DOHH2 (cell line): ENCODE results near the gene ABCA1.

Experiments used
- CTCF ChIP-seq: fragments of 200-600 bp; sonication (generic); IDR thresholded peaks from one replicate; pipeline ENCODE4 v1.5.1; 2014; ENCODE audit warnings: antibody characterized with exemption, mild to moderate bottlenecking, low read depth, low read length; ENCODE audit not compliant: poor library complexity, severe bottlenecking
- EZH2phosphoT487 ChIP-seq: fragments of 200-600 bp; sonication (generic); IDR thresholded peaks from 2 replicates; pipeline ENCODE4 v1.6.1; 2017; ENCODE audit warnings: borderline replicate concordance, mild to moderate bottlenecking, antibody characterized with exemption, low read length, moderate library complexity, mixed read lengths

GRCh38 chr9:104795857-104796256 lies 132.1 kb downstream of the ABCA1 start:
- no peak for TF ChIP-seq CTCF
- no peak for TF ChIP-seq EZH2phosphoT487
